HFFc6 (cell line): ENCODE results near the gene CAPZA1. TPM values are rescaled to one million over a fixed set of nuclear protein-coding genes. Genes with fewer than 3 reads are reported as not detected.

Experiments
- DNase-seq: peaks from one replicate; pipeline ENCODE4 v3.0.0-alpha.2; 2018
- H3K27ac Mint-ChIP-seq: 2 replicates; pipeline ENCODE4 v1.8.0; 2020; ENCODE audit warnings: mild to moderate bottlenecking, mixed read lengths
- H3K27me3 Mint-ChIP-seq: 2 replicates; pipeline ENCODE4 v1.8.0; 2021; ENCODE audit warnings: mild to moderate bottlenecking, moderate library complexity, mixed read lengths; ENCODE audit not compliant: insufficient read depth
- H3K36me3 Mint-ChIP-seq: 2 replicates; pipeline ENCODE4 v1.8.0; 2021; ENCODE audit warnings: low read depth, mixed read lengths
- H3K4me1 Mint-ChIP-seq: 2 replicates; pipeline ENCODE4 v1.8.0; 2020; ENCODE audit warnings: low read depth, mixed read lengths
- H3K4me3 Mint-ChIP-seq: 2 replicates; pipeline ENCODE4 v1.8.0; 2020; ENCODE audit warnings: mild to moderate bottlenecking, moderate library complexity, mixed read lengths
- H3K9me3 Mint-ChIP-seq: 2 replicates; pipeline ENCODE4 v1.8.0; 2020; ENCODE audit warnings: mild to moderate bottlenecking, mixed read lengths
- CTCF ChIP-seq: fragments of 200-600 bp; sonication (generic); IDR thresholded peaks from 2 replicates; pipeline ENCODE4 v1.5.0; 2021; ENCODE audit warnings: antibody characterized with exemption, mild to moderate bottlenecking
- total RNA-seq, 6 experiments: library from RNA; stranded (reverse); fragmentation: NEBNext Ultra II Directional; extraction: Animal tissue kit (Norgen Biotek cat#: 25700); gene quantifications; 2 replicates in 1 of 6; 3 replicates in 5 of 6; pipeline ENCODE4 v1.2.3, GENCODE V29; 2021

The CAPZA1 gene
- total RNA-seq, 6 experiments from 2014 or later = 230 to 293 (median 265) TPM

DNA sequence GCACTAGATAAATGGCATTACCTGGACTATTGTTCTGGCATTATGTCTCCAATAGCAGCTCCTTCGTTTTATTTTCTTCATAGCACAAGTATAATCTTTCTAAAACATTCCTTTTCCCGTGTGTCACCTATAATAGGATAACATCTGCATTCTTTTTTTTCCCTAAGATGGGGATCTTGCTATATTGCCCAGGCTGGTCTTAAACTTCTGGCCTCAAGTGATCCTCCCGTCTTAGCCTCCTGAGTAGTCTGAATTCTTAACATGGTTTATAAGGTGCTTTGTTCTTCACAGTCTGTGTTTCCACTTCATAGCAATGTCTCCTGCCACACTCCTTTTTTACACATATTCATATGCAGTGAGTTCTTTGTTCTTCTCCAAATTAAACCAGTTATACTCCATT lies 46.2 kb downstream of the CAPZA1 start:
- H3K4me1 Mint-ChIP-seq = no peaks in the 10 kb centered on the region
- no peak overlapping the region for H3K4me3 Mint-ChIP-seq
- peaks cover 54% of the 10 kb centered on the region for H3K36me3 Mint-ChIP-seq
- no peak overlapping the region for H3K27ac Mint-ChIP-seq
- no peaks in the 10 kb centered on the region for H3K9me3 Mint-ChIP-seq
- DNase-seq = no peak
- H3K27me3 Mint-ChIP-seq = no peaks in the 10 kb centered on the region; the same call in 1 of the 2 replicates
- TF ChIP-seq CTCF = no peak

DNA sequence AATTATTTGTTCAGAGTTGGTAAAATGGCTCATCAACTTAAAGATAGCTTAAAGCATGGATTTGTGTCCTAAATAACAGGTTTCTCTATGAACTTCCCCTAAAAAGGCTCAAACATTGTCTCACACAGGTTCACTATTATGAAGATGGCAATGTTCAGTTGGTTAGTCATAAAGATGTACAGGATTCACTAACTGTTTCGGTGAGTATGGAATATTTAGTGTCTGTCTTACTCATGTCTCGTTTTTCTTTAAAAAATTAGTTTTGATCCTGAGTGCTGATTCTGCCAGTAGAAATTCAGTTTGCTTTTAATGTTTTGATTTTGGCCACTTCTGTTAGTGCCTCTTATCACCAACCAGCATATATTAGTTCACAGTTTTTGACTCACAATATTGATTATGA lies 47.3 kb downstream of the CAPZA1 start:
- no peak for DNase-seq
- H3K27me3 Mint-ChIP-seq = no peaks in the 10 kb centered on the region; the same call in 1 of the 2 replicates
- peaks cover 54% of the 10 kb centered on the region for H3K36me3 Mint-ChIP-seq
- TF ChIP-seq CTCF = no peak
- H3K4me3 Mint-ChIP-seq = no peak overlapping the region
- H3K9me3 Mint-ChIP-seq = no peaks in the 10 kb centered on the region
- H3K27ac Mint-ChIP-seq = no peak overlapping the region
- peaks cover 10% of the 10 kb centered on the region for H3K4me1 Mint-ChIP-seq

- Mint-ChIP-seq H3K9me3 (no peaks in the 10 kb centered on the region), H3K4me1 (peaks cover 46% of the 10 kb centered on the region), H3K36me3 (peaks cover 35% of the 10 kb centered on the region; the same call in 1 of the 2 replicates), H3K27ac (peak overlapping the region; percentile 24; the same call in 1 of the 2 replicates), H3K27me3 (peaks cover 9% of the 10 kb centered on the region; the same call in 1 of the 2 replicates), H3K4me3 (no peak overlapping the region)
- TF ChIP-seq CTCF = no peak
- no peak for DNase-seq
Observed at GRCh38 chr1:112672009-112672408, 52.4 kb downstream of the CAPZA1 start.

- no peak for TF ChIP-seq CTCF
- peaks cover 32% of the 10 kb centered on the region; the same call in 1 of the 2 replicates for H3K36me3 Mint-ChIP-seq
- 0 out of 2 replicates have a peak overlapping the region, but pooled peaks have one; percentile 9 for H3K4me3 Mint-ChIP-seq
Observed at GRCh38 chr1:112672842-112673241, 53.2 kb downstream of the CAPZA1 start.

DNA sequence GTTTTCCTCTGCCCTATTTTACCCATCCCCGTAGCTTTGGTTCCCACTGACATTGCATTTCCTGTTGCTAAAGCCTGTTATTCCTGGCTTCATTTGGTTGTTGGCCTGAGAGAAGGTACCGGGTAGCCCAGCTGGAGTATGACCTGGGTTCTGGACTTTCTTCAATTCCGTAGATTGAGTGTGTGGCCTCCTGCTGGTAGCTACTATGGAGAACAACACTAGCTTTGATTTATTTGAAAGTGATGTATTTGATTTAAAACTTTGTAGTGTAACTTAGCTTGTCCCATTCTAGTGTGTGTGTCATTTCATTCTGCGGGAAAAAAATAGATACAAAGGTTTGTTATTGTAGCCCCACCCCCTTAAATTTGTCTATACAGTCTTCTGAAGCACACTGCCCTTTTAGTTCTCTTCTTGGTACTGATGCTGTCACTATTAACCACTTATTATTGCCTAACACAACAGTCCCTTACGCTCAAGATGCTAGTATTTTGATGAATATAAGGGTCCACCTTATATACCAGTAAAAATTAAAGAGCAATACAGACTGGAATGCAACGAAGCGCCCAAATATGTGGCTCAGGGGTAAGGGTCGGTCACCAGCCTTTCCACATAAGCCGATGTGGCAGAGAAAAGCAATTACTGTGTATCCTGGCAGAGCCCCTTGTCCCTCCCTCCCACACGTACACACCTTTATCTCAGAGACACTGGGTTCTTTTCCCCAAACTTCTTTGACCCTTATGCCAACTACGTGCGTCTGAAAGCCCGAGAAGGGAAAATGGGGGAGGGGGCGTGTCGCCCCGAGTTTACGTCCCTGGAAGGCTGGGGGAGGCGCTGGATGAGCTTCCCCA lies 54.2 kb downstream of the CAPZA1 start:
- TF ChIP-seq CTCF = peak; percentile 78
- DNase-seq = peak; percentile 60
- Mint-ChIP-seq H3K9me3 (no peaks in the 10 kb centered on the region), H3K4me3 (peak overlapping the region; percentile 96), H3K36me3 (peaks cover 36% of the 10 kb centered on the region), H3K27me3 (peaks cover 9% of the 10 kb centered on the region; the same call in 1 of the 2 replicates), H3K27ac (peak overlapping the region; percentile 98), H3K4me1 (peaks cover 46% of the 10 kb centered on the region)

More at GRCh38 chr1:112672842-112673241, 53.2 kb downstream of the CAPZA1 start:
- Mint-ChIP-seq H3K27me3 (peaks cover 9% of the 10 kb centered on the region; the same call in 1 of the 2 replicates), H3K4me1 (peaks cover 46% of the 10 kb centered on the region), H3K27ac (peak overlapping the region; percentile 98), H3K9me3 (no peaks in the 10 kb centered on the region)
- no peak for DNase-seq
